PC-3 (cell line): Measurements from ENCODE around the gene SLC4A9. TPM values are rescaled to one million over a fixed set of nuclear protein-coding genes. Genes with fewer than 3 reads are reported as not detected.

Source experiments
- ATAC-seq: fragments of 200-7000 bp; cut with Tn5 transposase; 2 replicates; pipeline ENCODE4 v1.9.1; 2020; ENCODE audit warnings: mild to moderate bottlenecking, moderate library complexity
- BruUV-seq: library from RNA; stranded (reverse); fragments of 400-500 nt; replicated peaks from 2 replicates; lab custom pipeline; 2021; lab: Mats Ljungman, UMichigan
- CTCF ChIA-PET: fragments of 300-600 bp; sonication (Branson Sonifier 250); formaldehyde crosslinking; loops from one replicate; lab custom pipeline; 2022; ENCODE audit warnings: antibody characterized with exemption; lab: Charles Lee
- POLR2A ChIA-PET: fragments of 300-600 bp; sonication (Branson Sonifier 250); formaldehyde crosslinking; loops from one replicate; lab custom pipeline; 2022; ENCODE audit warnings: antibody characterized with exemption; ENCODE audit not compliant: unreplicated experiment; lab: Charles Lee
- DNase-seq: peaks from one replicate; pipeline ENCODE4 v3.0.0-alpha.2; 2015
- H2AFZ ChIP-seq: fragments of 300-600 bp; sonication (generic); 2 replicates; pipeline ENCODE4 v1.6.0; 2016; ENCODE audit warnings: antibody characterized with exemption, low read length
- H3F3A ChIP-seq: fragments of 300-600 bp; sonication (generic); one replicate; pipeline ENCODE4 v1.6.0; 2017; ENCODE audit warnings: antibody characterized with exemption, low read length, control low read depth, mild to moderate bottlenecking; ENCODE audit not compliant: unreplicated experiment
- H3K27ac ChIP-seq: fragments of 300-600 bp; sonication (generic); 2 replicates; pipeline ENCODE4 v1.5.1; 2016; ENCODE audit warnings: mild to moderate bottlenecking, low read length
- H3K27me3 ChIP-seq: fragments of 300-600 bp; sonication (generic); 2 replicates; pipeline ENCODE4 v1.6.1; 2016; ENCODE audit warnings: low read length, mixed read lengths
- H3K36me3 ChIP-seq: fragments of 300-600 bp; sonication (generic); 2 replicates; pipeline ENCODE4 v1.6.1; 2016; ENCODE audit warnings: low read depth, mixed run types, low read length, mixed read lengths
- H3K4me1 ChIP-seq: fragments of 300-600 bp; sonication (generic); 2 replicates; pipeline ENCODE4 v1.5.1; 2016; ENCODE audit warnings: low read length; ENCODE audit not compliant: insufficient read depth
- H3K4me2 ChIP-seq: fragments of 300-600 bp; sonication (generic); 2 replicates; pipeline ENCODE4 v1.6.0; 2016; ENCODE audit warnings: low read length
- H3K4me3 ChIP-seq: fragments of 300-600 bp; sonication (generic); 2 replicates; pipeline ENCODE4 v1.5.1; 2016; ENCODE audit warnings: mild to moderate bottlenecking, low read length, mixed read lengths
- H3K79me2 ChIP-seq: fragments of 300-600 bp; sonication (generic); 2 replicates; pipeline ENCODE4 v1.6.1; 2017; ENCODE audit warnings: low read length, mixed read lengths
- H3K9ac ChIP-seq: fragments of 300-600 bp; sonication (generic); 2 replicates; pipeline ENCODE4 v1.6.0; 2016; ENCODE audit warnings: mild to moderate bottlenecking, low read length
- H3K9me2 ChIP-seq: fragments of 300-600 bp; sonication (generic); replicated peaks from 2 replicates; pipeline ENCODE4 v1.6.1; 2016; ENCODE audit warnings: mixed run types, low read length, mixed read lengths
- H3K9me3 ChIP-seq: fragments of 300-600 bp; sonication (generic); 2 replicates; pipeline ENCODE4 v1.6.1; 2016; ENCODE audit warnings: low read length, mixed read lengths
- H4K20me1 ChIP-seq: fragments of 300-600 bp; sonication (generic); 2 replicates; pipeline ENCODE4 v1.6.1; 2016; ENCODE audit warnings: low read length, mixed read lengths
- EZH2 ChIP-seq: fragments of 300-600 bp; sonication (generic); IDR thresholded peaks from one replicate; pipeline ENCODE4 v1.6.1; 2017; ENCODE audit warnings: antibody characterized with exemption, mild to moderate bottlenecking, low read length; ENCODE audit not compliant: unreplicated experiment
- EZH2phosphoT487 ChIP-seq: fragments of 300-600 bp; sonication (generic); IDR thresholded peaks from 2 replicates; pipeline ENCODE4 v1.6.1; 2018; ENCODE audit warnings: mild to moderate bottlenecking, antibody characterized with exemption, low read length, borderline replicate concordance
- intact Hi-C: fragments of 100-400 bp; cut with micrococcal nuclease; formaldehyde crosslinking; loops from 2 replicates; pipeline ENCODE4 v1.9.0; 2023
- total RNA-seq: library from RNA; depleted of rRNA; stranded (reverse); fragments of >200 nt; gene quantifications from 2 replicates; pipeline ENCODE4 v1.2.3, GENCODE V29; 2014
- TF ChIP-seq, protein P1 (sequence below): fragments of 300-600 bp; sonication (generic); conservative IDR thresholded peaks from 2 replicates; pipeline ENCODE4 v1.5.1; 2017; ENCODE audit warnings: antibody characterized with exemption, low read depth, mild to moderate bottlenecking, low read length

The SLC4A9 gene
- total RNA-seq, 1 experiment from 2014 or later, result 0.29 TPM

DNA sequence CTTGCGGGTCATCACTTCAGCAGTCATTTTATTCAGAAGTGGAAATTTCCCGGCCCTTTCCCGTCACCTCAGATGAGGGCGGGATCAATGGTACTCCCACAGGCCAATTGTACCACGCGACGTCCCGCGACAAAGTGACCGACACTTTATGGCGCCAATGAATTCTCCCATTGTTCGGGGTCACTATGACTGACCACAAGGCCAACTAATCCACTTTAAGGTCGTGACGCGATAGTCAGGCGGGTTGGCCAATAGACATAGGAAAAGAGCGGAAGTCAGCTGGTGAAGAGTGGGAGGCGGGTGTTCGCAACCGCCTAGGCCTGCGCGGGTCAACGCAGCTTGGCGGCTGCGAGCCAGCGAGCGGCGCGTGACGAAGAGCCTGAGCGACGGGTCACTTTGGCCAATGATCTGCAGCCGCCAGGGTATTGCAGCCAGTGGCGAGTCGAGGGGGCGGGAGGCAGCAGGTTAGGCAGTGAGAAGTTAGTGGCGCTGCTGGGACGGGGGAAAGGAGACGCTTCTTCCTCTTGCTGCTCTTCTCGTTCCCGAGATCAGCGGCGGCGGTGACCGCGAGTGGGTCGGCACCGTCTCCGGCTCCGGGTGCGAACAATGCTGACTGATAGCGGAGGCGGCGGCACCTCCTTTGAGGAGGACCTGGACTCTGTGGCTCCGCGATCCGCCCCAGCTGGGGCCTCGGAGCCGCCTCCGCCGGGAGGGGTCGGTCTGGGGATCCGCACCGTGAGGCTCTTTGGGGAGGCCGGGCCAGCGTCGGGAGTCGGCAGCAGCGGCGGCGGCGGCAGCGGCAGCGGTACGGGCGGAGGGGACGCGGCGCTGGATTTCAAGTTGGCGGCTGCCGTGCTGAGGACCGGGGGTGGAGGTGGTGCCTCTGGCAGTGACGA lies 41.6 kb downstream of the SLC4A9 start, which contains the start of gene ANKHD1:
ANKHD1 (plus strand) TSS at position 472 of the 896 bp plus-strand sequence; CDS start at position 607, 135 bp downstream.
- BruUV-seq, result TSS peak; percentile 47
- Histone ChIP-seq H3K9me3 (no peaks in the 10 kb centered on the region), H3K4me3 (peak within 1 kb of the TSS; percentile 97), H3K36me3 (no peaks in the 10 kb centered on the region), H4K20me1 (peaks cover 25% of the 10 kb centered on the region), H3K27me3 (no peaks in the 10 kb centered on the region), H3K4me2 (peak within 1 kb of the TSS; percentile 84), H3K79me2 (peaks cover 62% of the 10 kb centered on the region), H3K27ac (peak within 1 kb of the TSS; percentile 79), H3F3A (no peaks in the 10 kb centered on the region), H3K9ac (peak within 1 kb of the TSS; percentile 93), H2AFZ (peak within 1 kb of the TSS; percentile 91), H3K9me2 (no peaks in the 10 kb centered on the region), H3K4me1 (peaks cover 30% of the 10 kb centered on the region)
- peak; percentile 73 for ATAC-seq
- peak; percentile 100 for DNase-seq
- intact Hi-C loops, result loop anchor here (1.0 to 5.0 kb wide), 3 partner anchors 28 to 317 kb away; no protein-coding TSS in a partner anchor
- POLR2A ChIA-PET, result interaction anchor here (0.5 kb wide), 1 partner anchor 120 kb away, joined by 3 read pairs; no protein-coding TSS in a partner anchor
- TF ChIP-seq, protein P1, sequence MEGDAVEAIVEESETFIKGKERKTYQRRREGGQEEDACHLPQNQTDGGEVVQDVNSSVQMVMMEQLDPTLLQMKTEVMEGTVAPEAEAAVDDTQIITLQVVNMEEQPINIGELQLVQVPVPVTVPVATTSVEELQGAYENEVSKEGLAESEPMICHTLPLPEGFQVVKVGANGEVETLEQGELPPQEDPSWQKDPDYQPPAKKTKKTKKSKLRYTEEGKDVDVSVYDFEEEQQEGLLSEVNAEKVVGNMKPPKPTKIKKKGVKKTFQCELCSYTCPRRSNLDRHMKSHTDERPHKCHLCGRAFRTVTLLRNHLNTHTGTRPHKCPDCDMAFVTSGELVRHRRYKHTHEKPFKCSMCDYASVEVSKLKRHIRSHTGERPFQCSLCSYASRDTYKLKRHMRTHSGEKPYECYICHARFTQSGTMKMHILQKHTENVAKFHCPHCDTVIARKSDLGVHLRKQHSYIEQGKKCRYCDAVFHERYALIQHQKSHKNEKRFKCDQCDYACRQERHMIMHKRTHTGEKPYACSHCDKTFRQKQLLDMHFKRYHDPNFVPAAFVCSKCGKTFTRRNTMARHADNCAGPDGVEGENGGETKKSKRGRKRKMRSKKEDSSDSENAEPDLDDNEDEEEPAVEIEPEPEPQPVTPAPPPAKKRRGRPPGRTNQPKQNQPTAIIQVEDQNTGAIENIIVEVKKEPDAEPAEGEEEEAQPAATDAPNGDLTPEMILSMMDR, result no peak
- TF ChIP-seq EZH2phosphoT487 (no peak), EZH2 (no peak)
- CTCF ChIA-PET, result interaction anchor here (0.5 to 0.9 kb wide), 3 partner anchors 50 to 262 kb away, joined by 3 to 6 read pairs (median 3); partner anchors contain the start of gene HBEGF

DNA sequence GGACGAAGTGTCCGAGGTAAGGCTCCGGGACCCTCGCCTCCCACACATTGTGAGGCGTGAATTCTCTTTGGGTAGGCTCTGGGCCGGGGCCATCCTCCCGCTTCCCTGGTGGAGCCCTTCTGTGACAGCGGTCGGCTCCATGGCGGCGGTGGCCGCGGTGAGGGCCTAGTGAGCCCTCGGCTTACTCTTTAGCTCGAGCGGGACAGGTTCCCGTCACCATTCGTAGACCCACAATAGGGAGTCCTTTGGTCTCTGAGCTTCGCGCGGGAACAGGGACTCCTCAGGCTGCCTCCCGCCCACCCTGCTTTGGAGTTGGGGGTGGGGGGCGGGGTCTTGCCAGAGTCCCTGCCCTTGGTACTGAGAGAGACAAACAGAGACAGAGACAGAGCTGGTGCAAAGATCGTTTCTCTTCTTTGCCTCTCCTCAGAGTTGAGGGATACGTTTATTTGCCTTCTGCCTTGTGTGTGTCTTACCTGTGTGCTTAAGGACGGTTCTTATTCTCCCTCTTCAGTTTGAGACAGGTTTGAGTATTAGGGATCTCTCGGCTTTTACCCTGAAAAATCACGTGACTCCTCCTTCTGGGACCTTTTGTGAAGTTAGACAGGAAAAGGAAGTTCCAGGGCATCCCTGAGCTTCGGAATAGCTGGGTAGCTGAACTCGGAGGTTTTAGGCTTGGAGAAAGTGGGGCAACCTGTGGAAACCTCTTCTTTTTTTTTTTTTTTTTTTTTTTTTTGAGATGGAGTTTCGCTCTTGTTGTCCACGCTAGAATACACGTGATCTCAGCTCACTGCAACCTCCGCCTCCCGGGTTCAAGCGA lies 42.5 kb downstream of the SLC4A9 start:
- intact Hi-C loops, result loop anchor here (5.0 kb wide), 1 partner anchor 295 kb away; no protein-coding TSS in a partner anchor
- Histone ChIP-seq H3K4me1 (peaks cover 30% of the 10 kb centered on the region), H3K27ac (peak overlapping the region; percentile 63), H3K4me3 (peak overlapping the region; percentile 97), H3K27me3 (no peaks in the 10 kb centered on the region), H3K9ac (peak overlapping the region; percentile 93), H3K79me2 (peaks cover 71% of the 10 kb centered on the region), H3K9me2 (no peaks in the 10 kb centered on the region), H3K36me3 (no peaks in the 10 kb centered on the region), H4K20me1 (peaks cover 26% of the 10 kb centered on the region), H2AFZ (peak overlapping the region; percentile 65), H3F3A (no peaks in the 10 kb centered on the region), H3K4me2 (peak overlapping the region; percentile 82), H3K9me3 (no peaks in the 10 kb centered on the region)
- BruUV-seq, result no TSS peak
- ChIA-PET CTCF (interaction anchor here (0.5 kb wide), 1 partner anchor 261 kb away, joined by 6 read pairs; no protein-coding TSS in a partner anchor), POLR2A (interaction anchor here (0.5 kb wide), 1 partner anchor 120 kb away, joined by 3 read pairs; no protein-coding TSS in a partner anchor)
- ATAC-seq (no peak), DNase-seq (peak; percentile 45)
- no peak for TF ChIP-seq EZH2
- TF ChIP-seq, protein P1, result no peak
- no peak for TF ChIP-seq EZH2phosphoT487
